Cardiac septum (tissue), 1 donor: ENCODE results near the gene HBA2. TPM values are rescaled to one million over a fixed set of nuclear protein-coding genes. Genes with fewer than 3 reads are reported as not detected.
"Not testable (repeated sequence)": the region's sequence is repeated elsewhere in the genome, so short reads cannot be mapped to it uniquely, and the experiment has no call there.

Experiments used
- DNase-seq: peaks from one replicate; pipeline ENCODE4 v3.0.0-alpha.2; 2020; ENCODE audit warnings: low spot score
- intact Hi-C: fragments of 100-400 bp; cut with DNase I; formaldehyde crosslinking; loops from one replicate; pipeline ENCODE4 v1.14.0; 2022
- total RNA-seq: library from RNA; stranded (reverse); fragmentation: NEBNext Ultra II Directional; extraction: Animal tissue kit (Norgen Biotek cat#: 25700); gene quantifications from one replicate; pipeline ENCODE4 v1.2.1, GENCODE V29; 2021
- donor health status: DM: no; HTN: no; CAD: no.

The HBA2 gene
- total RNA-seq, 1 donor from 2014 or later, result 487 TPM

GRCh38 chr16:185691-186090 lies 13.0 kb downstream of the HBA2 start:
- intact Hi-C loops, result no loop called here
- DNase-seq, result no peak

GRCh38 chr16:187330-187729 lies 14.7 kb downstream of the HBA2 start:
- no peak for DNase-seq
- intact Hi-C loops, result no loop called here

DNA sequence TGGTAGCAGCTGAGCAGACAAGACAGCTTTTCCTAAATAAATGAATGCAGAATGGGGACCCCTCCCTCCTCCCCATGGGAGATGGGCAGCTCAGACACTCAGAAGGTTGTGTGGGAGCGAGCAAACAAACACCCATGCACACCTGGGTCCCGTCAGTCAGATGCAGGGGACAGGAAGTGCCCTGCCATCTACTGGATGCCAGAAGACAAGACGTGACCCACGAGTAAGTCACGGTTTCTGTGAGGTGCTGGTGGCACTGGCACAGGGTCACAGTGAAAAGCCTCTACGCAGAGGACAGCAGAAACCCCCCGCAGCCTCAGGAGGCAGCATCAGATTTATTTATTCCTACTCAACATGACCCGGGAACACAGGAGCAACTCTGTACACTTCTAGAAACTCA lies 16.0 kb downstream of the HBA2 start:
- no peak for DNase-seq
- intact Hi-C loops, result no loop called here

- DNase-seq, result no peak
- intact Hi-C loops, result no loop called here
These were observed 17.0 kb downstream of the HBA2 start for GRCh38 chr16:189604-190186.

DNA sequence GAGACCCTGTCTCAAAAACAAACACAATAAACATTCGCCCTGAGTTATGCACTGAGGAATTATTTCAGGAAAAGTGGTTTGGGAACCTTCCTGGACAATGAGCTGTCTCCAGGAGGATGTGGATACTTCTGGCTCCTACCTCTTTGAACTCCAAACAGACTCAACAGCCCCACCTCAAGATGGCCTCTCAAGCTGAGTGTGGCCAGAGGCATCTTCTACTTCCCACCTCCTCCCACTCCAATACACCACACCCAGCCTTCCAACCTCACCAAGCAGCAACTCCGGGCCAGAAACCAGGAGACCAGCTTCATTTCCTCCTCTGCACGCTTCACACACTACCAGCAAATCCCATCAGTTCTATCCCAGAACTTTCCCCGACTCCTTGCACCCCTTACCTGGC lies 19.2 kb downstream of the HBA2 start:
- intact Hi-C loops, result no loop called here

GRCh38 chr16:192686-193085 lies 20.0 kb downstream of the HBA2 start:
- intact Hi-C loops, result no loop called here
- DNase-seq, result no peak

More for the DNA sequence above, 19.2 kb downstream of the HBA2 start:
- DNase-seq, result no peak

DNA sequence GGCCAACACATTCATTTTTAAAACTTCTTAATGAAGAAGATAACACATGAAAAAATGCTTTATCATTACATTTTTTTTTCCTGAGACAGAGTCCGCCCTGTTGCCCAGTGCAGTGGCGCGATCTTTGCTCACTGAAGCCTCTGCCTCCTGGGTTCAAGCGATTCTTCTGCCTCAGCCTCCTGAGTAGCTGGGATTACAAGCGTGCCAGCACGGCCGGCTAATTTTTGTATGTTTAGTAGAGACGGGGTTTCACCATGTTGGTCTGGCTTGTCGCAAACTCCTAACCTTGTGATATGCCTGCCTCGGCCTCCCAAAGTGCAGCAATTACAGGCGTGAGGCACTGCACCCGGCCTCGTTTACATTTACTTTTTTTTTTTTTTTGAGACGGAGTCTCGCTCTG lies 20.8 kb downstream of the HBA2 start:
- no peak for DNase-seq
- intact Hi-C loops, result no loop called here

DNA sequence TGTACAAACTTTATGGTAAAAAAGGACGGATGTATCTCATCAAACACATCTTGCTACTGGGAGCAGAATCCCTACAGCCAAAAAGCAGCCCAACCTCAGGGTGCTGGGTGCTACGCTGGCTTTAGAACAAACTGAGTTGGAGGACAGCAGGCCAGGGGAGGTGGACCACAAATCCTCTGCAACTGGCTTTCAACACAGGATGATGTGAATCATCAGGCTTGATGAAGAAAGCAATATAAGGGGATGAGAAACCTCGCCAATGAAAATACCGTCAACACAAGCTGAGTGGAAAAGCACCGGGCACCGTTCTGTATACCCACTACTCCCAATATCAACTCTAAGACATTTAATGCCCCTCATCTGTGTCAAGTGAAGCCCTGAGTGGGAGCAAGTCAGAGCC lies 21.8 kb downstream of the HBA2 start:
- intact Hi-C loops, result no loop called here
- DNase-seq, result no peak

- DNase-seq, result no peak
- intact Hi-C loops, result no loop called here
These were observed 27.7 kb downstream of the HBA2 start for GRCh38 chr16:200388-200787.

DNA sequence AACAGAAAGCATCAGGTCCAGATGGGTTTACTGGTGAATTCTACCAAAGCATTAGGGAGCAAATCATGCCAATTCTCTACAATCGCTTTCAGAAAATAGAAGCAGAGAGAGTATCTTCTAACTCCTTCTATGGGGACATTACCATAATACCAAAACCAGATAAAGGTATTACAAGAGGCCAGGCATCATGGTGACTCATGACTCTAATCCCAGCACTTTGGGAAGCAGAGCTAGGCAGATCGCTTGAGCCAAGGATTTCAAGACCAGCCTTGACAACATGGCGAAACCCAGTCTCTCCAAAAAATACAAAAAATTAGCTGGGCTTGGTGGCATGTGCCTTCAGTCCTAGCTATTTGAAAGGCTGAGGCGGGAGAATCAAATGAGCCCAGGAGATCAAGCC lies 30.6 kb downstream of the HBA2 start:
- intact Hi-C loops, result no loop called here
- DNase-seq, result no peak

- DNase-seq, intact Hi-C loops: not testable (repeated sequence)
These were observed 31.4 kb downstream of the HBA2 start for GRCh38 chr16:204046-204445.

GRCh38 chr16:209359-209758 lies 36.7 kb downstream of the HBA2 start:
- DNase-seq, intact Hi-C loops: not testable (repeated sequence)

DNA sequence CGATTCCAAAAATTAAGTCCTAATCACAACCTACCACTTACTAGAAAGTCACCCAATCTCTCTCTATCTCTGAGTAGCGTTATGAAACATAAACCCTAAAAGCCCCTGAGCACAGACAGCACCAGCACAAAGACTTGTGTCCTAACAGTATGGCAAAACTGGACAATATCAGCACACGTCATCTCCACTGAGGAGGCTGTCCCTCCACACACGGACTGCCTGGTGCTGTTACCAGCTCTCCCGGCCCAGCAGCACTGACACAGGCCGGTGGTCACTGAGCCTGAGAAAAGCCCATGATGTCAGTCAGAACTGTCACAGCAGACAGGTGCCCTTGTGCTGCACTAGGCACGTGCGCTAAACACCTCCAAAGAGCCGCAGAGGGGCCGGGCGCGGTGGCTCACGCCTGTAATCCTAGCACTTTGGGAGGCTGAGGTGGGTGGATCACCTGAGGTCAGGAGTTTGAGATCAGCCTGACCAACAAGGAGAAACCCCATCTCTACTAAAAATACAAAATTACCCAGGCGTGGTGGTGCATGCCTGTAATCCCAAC lies 39.0 kb downstream of the HBA2 start:
- DNase-seq, result not testable (repeated sequence)

GRCh38 chr16:212999-213398 lies 40.3 kb downstream of the HBA2 start:
- DNase-seq, result no peak
- intact Hi-C loops, result no loop called here

More for the DNA sequence above, 39.0 kb downstream of the HBA2 start:
- intact Hi-C loops, result not testable (repeated sequence)

GRCh38 chr16:220021-220420 lies 47.3 kb downstream of the HBA2 start:
- DNase-seq, result no peak
- intact Hi-C loops, result no loop called here

Other genes with a start within 250 kb of the HBA2 start
- gene POLR3K, start 119.3 kb upstream of the HBA2 start, total RNA-seq, result 9.2 TPM
- gene SNRNP25, start 119.0 kb upstream of the HBA2 start, total RNA-seq, result 45.6 TPM
- 31.4 TPM for gene RHBDF1, start 100.2 kb upstream of the HBA2 start, total RNA-seq
- gene MPG, start 94.7 kb upstream of the HBA2 start, total RNA-seq, result 33.6 TPM
- gene NPRL3, start 34.2 kb upstream of the HBA2 start, total RNA-seq, result 24.0 TPM
- gene HBZ, start 20.2 kb upstream of the HBA2 start, total RNA-seq, result not detected
- gene HBM, start 6.9 kb upstream of the HBA2 start, total RNA-seq, result 1.2 TPM
- gene HBA1, start 3.8 kb downstream of the HBA2 start, total RNA-seq, result 780 TPM
- gene HBQ1, start 7.6 kb downstream of the HBA2 start, total RNA-seq, result not detected
- gene LUC7L, start 56.6 kb downstream of the HBA2 start, total RNA-seq, result 30.9 TPM
- gene FAM234A, start 61.9 kb downstream of the HBA2 start, total RNA-seq, result 137 TPM
- gene RGS11, start 103.1 kb downstream of the HBA2 start, total RNA-seq, result 31.4 TPM
- gene ARHGDIG, start 107.7 kb downstream of the HBA2 start, total RNA-seq, result 2.8 TPM
- gene PDIA2, start 110.3 kb downstream of the HBA2 start, total RNA-seq, result 0.81 TPM
- gene AXIN1, start 179.8 kb downstream of the HBA2 start, total RNA-seq, result 13.5 TPM
- gene MRPL28, start 197.7 kb downstream of the HBA2 start, total RNA-seq, result 60.1 TPM
- 42.8 TPM for gene PGAP6, start 209.1 kb downstream of the HBA2 start, total RNA-seq
- 65.0 TPM for gene NME4, start 224.3 kb downstream of the HBA2 start, total RNA-seq
- 11.6 TPM for gene DECR2, start 229.0 kb downstream of the HBA2 start, total RNA-seq